ENCODE data around the gene PPP1R27.

The PPP1R27 gene

DNA sequence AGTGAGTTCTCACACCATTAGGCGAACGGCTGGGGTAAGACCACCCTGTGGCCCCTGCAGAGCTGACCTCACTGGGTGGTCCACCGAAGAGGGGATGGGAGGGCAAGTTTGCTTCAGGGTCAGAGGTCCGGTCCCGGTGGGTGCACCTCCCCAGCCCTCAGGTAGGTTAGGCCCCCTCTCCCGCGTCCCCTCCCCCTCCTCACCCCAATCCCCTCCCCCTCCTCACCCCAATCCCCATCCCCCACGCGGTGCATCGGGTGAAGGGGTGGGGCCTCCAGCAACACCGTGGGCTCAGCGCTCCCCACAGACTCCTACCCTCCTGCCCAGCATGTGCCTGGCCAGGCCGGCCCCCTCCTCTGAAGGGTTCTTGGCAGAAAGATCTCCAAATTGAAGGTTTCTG is 15.1 kb downstream of the PPP1R27 start:
- DNase-seq, result no peak

GRCh38 chr17:81817758-81818147 is 17.1 kb downstream of the PPP1R27 start:
- no peak for DNase-seq

DNA sequence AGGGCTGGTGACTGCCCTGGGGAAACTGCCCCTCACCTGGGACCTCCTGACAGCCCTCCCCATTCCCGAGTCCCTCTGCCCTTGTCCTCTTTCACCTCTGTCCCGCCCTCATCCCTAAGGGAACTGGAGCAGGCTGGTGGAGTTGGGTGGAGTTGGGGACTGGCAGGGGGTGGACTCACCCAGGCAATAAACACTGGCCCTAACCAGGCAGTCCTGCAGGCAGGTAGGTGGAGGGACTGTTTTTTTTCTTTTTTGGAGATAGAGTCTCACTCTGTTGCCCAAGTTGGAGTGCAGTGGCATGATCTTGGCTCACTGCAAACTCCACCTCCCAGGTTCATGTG is 19.2 kb downstream of the PPP1R27 start:
- no peak for DNase-seq

GRCh38 chr17:81814748-81815645 is 19.9 kb downstream of the PPP1R27 start:
- no peak for DNase-seq

- no peak for DNase-seq
Observed at GRCh38 chr17:81813861-81814683, 20.8 kb downstream of the PPP1R27 start.

DNA sequence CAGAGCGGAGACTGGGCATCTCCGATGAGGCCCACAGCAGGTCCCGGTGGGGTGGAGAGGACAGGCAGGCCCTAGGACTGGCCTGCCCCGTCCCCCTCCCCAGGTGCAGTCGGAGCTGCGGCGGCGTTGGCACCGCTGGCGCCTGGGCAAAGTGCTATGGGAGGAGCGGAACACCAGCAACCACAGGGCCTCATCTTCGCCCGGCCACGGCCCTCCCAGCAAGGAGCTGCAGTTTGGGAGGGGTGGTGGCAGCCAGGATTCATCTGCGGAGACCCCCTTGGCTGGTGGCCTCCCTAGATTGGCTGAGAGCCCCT is 21.5 kb downstream of the PPP1R27 start:
- no peak for DNase-seq

DNA sequence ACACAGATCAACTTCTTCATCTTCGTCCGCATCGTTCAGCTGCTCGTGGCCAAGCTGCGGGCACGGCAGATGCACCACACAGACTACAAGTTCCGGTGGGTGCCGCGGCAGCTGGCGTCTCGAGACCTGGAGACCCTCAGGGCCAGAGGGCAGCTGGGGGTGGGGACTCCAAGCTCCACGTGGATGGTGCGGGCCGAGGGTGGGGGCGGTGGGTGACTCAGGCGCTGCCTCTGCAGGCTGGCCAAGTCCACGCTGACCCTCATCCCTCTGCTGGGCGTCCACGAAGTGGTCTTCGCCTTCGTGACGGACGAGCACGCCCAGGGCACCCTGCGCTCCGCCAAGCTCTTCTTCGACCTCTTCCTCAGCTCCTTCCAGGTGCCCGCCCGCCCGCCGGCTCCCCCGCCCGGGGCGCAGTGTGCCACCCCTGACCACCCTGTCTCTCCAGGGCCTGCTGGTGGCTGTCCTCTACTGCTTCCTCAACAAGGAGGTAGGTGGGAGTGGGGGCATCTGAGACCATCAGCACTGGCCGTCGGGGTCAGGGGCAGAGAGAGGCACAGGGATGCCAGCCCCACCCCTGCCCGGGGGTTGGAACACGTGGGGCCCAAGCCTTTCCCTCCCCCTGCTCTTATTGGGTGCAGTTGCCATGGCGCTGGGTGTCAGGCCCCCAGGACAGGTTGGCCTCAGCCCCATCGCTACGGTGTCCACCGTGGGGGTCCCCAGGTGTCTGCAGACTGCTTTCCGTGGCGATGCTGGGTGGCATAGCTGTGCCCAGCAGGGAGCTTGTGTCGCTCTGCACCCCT is 22.1 kb downstream of the PPP1R27 start:
- no peak for DNase-seq

DNA sequence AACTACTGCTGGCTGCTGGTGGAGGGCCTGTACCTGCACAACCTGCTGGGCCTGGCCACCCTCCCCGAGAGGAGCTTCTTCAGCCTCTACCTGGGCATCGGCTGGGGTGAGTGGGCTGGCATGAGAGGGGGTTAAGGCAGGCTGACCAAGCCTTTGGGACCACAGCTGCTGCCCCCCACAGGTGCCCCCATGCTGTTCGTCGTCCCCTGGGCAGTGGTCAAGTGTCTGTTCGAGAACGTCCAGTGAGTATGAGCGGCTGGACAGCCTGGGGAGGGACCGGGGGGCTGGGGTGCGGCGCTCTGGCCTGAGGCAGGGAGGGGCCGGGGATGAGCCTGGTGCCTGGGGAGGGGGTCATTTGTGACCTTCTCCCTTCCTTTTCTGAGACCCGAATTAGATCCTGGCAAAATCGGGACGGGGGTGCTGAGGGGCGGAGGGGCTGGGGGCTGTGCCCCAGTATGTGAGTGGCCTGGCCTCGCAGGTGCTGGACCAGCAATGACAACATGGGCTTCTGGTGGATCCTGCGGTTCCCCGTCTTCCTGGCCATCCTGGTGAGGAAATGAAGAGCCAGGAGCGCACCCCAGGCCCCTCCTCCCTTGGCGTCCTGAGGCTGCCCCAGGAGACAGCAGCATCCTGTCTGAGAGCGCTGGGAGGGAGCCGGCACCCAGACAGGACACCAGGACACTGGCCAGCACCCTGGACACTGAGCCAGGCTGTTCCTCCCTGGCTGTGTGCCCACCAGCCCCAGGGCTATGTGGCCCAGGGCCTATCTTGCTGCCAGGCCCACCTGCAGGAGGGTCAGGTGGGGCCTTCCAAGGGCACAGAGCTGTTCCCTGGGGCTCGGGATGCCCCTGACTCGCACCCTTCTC is 22.9 kb downstream of the PPP1R27 start:
- no peak for DNase-seq

DNA sequence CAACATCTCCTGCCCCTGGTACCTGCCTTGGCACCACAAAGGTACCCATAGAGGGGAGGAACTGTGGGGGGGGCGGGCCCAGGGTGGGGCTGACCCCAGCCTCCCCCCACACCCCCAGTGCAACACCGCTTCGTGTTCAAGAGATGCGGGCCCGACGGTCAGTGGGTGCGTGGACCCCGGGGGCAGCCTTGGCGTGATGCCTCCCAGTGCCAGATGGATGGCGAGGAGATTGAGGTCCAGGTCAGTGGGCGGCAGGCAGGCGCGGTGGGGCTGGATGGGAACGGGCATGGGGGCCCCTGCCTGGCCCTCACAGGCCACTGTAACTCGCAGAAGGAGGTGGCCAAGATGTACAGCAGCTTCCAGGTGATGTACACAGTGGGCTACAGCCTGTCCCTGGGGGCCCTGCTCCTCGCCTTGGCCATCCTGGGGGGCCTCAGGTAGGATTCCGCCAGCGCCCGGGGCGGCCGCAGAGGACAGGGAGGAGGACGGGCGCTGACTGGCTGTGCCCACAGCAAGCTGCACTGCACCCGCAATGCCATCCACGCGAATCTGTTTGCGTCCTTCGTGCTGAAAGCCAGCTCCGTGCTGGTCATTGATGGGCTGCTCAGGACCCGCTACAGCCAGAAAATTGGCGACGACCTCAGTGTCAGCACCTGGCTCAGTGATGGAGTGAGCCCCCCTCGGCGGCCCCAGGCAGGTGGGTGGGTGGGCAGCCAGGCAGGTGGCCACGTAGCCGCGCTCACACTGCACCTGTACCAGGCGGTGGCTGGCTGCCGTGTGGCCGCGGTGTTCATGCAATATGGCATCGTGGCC is 23.8 kb downstream of the PPP1R27 start:
- DNase-seq, result no peak

- no peak for DNase-seq
Observed at GRCh38 chr17:81810476-81810875, 24.4 kb downstream of the PPP1R27 start.

- DNase-seq, result no peak
Observed at GRCh38 chr17:81809556-81809998, 25.3 kb downstream of the PPP1R27 start.

GRCh38 chr17:81808778-81809555 is 25.9 kb downstream of the PPP1R27 start:
- DNase-seq, result no peak

DNA sequence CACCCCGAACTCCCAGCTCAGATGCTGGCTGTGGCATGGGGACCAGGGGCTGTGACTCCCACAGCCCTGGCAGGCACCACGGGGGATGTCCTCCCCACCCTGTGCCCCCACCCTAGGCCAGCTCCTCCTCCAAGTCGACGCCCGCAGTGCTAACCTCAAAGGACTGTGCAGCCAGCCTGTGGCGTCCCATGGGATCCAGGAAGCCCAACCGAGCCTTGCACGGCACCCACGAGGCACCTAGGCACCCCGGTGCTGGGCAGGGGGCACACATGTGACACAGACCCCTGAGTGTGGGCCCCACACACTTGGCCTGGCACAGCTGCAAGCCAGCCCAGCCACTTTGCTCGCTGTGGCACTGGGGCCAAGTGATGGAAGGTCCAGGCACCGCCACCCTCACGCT is 27.0 kb downstream of the PPP1R27 start:
- DNase-seq, result no peak

DNA sequence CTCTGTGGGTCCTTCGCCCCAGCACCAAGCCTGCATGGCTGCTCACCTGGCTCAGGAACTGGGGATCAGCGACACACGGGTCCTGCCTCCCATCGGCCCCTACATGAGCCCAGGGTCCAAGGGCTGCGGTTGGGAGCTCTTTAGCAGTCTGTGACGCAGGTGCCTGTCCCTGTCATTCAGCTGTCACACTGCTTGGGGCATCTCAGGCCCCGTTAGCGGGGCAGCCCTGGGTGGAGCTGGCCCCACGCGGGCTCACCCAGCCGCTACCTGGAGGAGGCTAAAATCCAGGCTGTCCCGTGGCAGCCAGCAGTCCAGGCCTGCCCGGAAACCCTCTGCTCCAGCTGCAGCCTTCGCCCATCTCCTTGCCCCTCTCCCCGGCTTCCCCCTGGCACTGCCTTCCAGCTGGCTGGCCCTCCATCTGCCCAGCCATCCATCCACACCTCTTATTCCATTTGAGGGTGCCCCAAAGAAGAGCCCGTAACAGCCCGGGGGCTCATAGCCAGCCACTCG is 27.6 kb downstream of the PPP1R27 start:
- no peak for DNase-seq

DNA sequence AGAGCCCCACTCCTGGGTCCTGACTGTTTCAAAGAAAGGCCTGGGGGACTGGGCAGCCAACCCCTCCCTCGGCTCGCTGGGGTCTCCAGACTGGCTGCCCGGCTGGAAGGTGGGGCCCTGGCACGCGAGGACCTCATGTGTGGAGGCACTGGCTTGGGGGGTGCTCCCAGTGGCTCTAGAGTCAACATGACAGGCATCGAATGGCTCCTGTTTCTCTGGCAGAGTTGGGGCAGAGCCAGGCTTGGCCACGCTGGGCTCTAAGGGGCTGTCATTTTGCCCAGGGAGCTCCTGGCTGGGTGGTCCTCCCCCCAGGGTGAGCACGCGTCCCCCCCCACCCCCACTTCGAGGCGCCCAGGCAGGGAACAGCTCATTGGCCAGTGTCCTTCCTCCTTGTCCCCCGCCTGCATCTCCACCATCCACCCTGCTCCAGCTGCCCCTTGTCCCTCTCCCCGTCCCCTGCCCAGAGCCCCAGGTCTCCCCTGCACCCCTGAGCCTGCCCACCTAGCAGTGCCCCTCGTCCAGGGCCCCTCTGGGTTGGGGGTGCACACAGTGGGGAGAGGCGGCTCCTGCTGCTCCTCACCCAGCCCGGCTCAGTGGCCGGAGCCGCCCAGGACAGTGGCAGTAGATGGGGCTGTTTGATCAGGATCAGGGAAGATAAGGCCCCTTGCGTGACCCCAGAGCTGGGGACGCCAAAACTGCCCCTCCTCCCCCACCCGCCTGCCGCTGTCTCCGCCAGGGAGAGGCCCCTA is 28.2 kb downstream of the PPP1R27 start:
- DNase-seq, result no peak

DNA sequence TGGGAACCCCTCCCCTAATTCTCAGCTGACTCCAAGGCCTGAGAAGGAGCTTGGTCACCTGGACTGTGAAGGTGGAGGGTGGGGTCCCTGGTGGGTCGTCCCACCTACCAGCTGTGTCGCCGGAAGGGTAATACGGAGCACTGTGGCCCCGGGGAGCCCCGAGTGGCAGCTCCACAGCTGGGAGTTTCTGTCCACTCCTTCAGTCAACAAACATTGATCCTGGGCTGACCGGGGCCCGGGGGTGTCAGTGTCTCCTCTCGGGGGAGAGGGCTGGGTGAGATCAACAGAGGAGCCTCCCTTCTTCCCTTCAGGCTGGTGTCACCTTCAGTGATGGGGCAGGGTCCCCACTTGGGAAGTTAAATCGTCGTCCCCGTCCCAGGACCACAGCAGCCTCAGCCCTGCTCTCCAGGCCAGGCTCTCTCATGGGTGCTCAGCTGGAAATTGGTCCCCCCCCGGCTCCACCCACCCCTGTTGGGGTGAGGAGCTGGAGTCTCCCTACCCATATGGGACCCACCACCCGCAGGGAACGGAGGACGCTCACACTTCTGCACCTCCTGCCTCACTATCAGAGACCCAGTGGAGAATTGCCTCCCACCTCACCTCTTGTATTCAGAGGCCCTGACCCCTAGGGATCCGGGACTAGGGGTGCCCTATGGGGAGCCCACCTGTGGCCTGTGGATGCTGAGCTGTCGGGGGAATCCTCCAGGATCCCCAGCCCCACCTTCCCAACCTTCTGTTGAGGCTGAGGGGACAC is 29.0 kb downstream of the PPP1R27 start:
- DNase-seq, result no peak

DNA sequence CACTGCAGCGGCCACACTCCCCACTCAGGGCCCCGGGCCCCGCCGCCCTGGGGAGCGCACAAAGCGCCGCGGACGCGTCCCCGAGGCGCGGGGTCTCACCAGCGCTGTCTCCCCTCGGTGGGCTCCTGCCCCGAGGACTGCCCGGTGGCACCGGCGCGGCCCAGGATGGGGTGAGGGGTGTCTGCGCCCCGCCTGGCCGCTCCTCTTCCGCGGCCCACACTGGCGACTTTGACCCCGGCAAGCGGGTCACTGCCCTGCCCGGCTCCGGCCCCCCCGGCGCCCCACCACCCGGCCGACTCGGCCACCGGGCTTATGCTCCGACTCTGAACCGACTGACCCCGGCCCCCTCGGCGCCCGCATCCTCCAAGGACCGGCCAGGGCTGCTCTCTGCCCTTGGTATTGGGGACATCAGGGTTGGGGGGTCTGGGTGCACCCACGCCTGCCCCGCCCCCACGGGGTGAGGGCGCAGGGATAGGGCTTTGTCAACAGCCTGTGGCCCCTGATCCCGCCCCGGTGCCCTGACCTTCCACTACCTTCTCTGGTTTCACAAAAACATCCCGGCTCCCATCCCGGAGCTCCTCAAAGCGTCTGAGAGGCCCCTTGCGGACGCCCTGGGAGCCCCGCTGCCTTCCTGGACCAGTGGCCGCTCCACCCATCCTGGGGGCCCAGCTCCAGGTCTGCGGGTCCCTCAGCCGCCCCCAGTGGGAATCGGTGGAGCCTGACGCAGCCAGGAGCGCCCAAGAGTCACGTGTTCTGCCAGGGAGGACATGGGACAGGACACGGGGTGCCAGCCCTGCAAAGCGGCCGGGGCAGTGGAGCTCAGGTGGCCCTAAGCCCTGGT is 30.1 kb downstream of the PPP1R27 start:
- DNase-seq, result no peak
